UCSD-AML1 (cell line): ENCODE measurements around the gene ZFAND3.
"Not testable (repeated sequence)": the region's sequence is repeated elsewhere in the genome, so short reads cannot be mapped to it uniquely, and the experiment has no call there.

Source experiments
- DNase-seq: peaks from one replicate; lab custom pipeline; 2025; ENCODE audit not compliant: unreplicated experiment; lab: John Stamatoyannopoulos, UW

ZFAND3 gene

GRCh38 chr6:37931066-37931465, 111.5 kb downstream of the ZFAND3 start:
- no peak for DNase-seq

GRCh38 chr6:37934276-37934675, 114.7 kb downstream of the ZFAND3 start:
- no peak for DNase-seq

- DNase-seq: no peak
Measured at GRCh38 chr6:37936150-37936549, 116.6 kb downstream of the ZFAND3 start.

- no peak for DNase-seq
Measured at GRCh38 chr6:37936906-37937305, 117.4 kb downstream of the ZFAND3 start.

GRCh38 chr6:37938909-37939308, 119.4 kb downstream of the ZFAND3 start:
- no peak for DNase-seq

- DNase-seq: no peak
Measured at GRCh38 chr6:37940074-37940847, 120.7 kb downstream of the ZFAND3 start.

GRCh38 chr6:37941871-37942270, 122.3 kb downstream of the ZFAND3 start:
- no peak for DNase-seq

GRCh38 chr6:37942606-37943376, 123.3 kb downstream of the ZFAND3 start:
- no peak for DNase-seq

- no peak for DNase-seq
Measured at GRCh38 chr6:37943436-37944058, 124.0 kb downstream of the ZFAND3 start.

- no peak for DNase-seq
Measured at GRCh38 chr6:37946057-37946456, 126.5 kb downstream of the ZFAND3 start.

- no peak for DNase-seq
Measured at GRCh38 chr6:37947468-37947867, 127.9 kb downstream of the ZFAND3 start.

- DNase-seq: not testable (repeated sequence)
Measured at GRCh38 chr6:37948584-37948983, 129.1 kb downstream of the ZFAND3 start.

- DNase-seq: no peak
Measured at GRCh38 chr6:37952027-37952426, 132.5 kb downstream of the ZFAND3 start.

- no peak for DNase-seq
Measured at GRCh38 chr6:37954791-37955190, 135.3 kb downstream of the ZFAND3 start.

- no peak for DNase-seq
Measured at GRCh38 chr6:37956711-37957275, 137.3 kb downstream of the ZFAND3 start.

GRCh38 chr6:37959061-37959460, 139.5 kb downstream of the ZFAND3 start:
- no peak for DNase-seq

GRCh38 chr6:37960139-37960935, 140.8 kb downstream of the ZFAND3 start:
- no peak for DNase-seq

GRCh38 chr6:37962481-37963080, 143.1 kb downstream of the ZFAND3 start:
- not testable (repeated sequence) for DNase-seq

- DNase-seq: no peak
Measured at GRCh38 chr6:37965964-37966676, 146.6 kb downstream of the ZFAND3 start.

GRCh38 chr6:37966801-37967200, 147.3 kb downstream of the ZFAND3 start:
- DNase-seq: no peak
